ENCODE data around the gene APOB.

APOB gene

GRCh38 chr2:21017748-21018276 lies 26.1 kb downstream of the APOB start:
- no peak for DNase-seq

- DNase-seq: no peak
Observed at GRCh38 chr2:21015281-21015645, 28.6 kb downstream of the APOB start.

GRCh38 chr2:21014364-21015280 lies 29.3 kb downstream of the APOB start:
- no peak for DNase-seq

- DNase-seq: no peak
Observed at GRCh38 chr2:21013043-21013816, 30.6 kb downstream of the APOB start.

GRCh38 chr2:21012557-21012937 lies 31.3 kb downstream of the APOB start:
- DNase-seq: no peak

- DNase-seq: no peak
Observed at GRCh38 chr2:21011876-21012556, 31.9 kb downstream of the APOB start.

- DNase-seq: no peak
Observed at GRCh38 chr2:21011453-21011852, 32.4 kb downstream of the APOB start.

- DNase-seq: no peak
Observed at GRCh38 chr2:21010813-21011439, 32.9 kb downstream of the APOB start.

GRCh38 chr2:21009662-21010225 lies 34.1 kb downstream of the APOB start:
- DNase-seq: no peak

GRCh38 chr2:21008790-21009661 lies 34.8 kb downstream of the APOB start:
- DNase-seq: no peak

GRCh38 chr2:21008014-21008789 lies 35.7 kb downstream of the APOB start:
- no peak for DNase-seq

- no peak for DNase-seq
Observed at GRCh38 chr2:21007129-21008013, 36.5 kb downstream of the APOB start.

- DNase-seq: no peak
Observed at GRCh38 chr2:21006423-21007128, 37.3 kb downstream of the APOB start.

GRCh38 chr2:21005700-21006422 lies 38.0 kb downstream of the APOB start:
- no peak for DNase-seq

- no peak for DNase-seq
Observed at GRCh38 chr2:21005111-21005699, 38.7 kb downstream of the APOB start.

GRCh38 chr2:21004181-21004572 lies 39.7 kb downstream of the APOB start:
- no peak for DNase-seq

- no peak for DNase-seq
Observed at GRCh38 chr2:21003572-21004180, 40.2 kb downstream of the APOB start.
